Measurements from ENCODE around the gene RMDN2.

- TF ChIP-seq POLR2A (IDR thresholded peaks at IDR 0.05) (no peak), CTCF (IDR thresholded peaks at IDR 0.05) (no peak)
These were observed 19.0 kb upstream of the RMDN2 start for GRCh38 chr2:37906131-37906530.
